ENCODE data around the gene GFRA1. TPM values are rescaled to one million over a fixed set of nuclear protein-coding genes. Genes with fewer than 3 reads are reported as not detected.
"Not testable (repeated sequence)": the region's sequence is repeated elsewhere in the genome, so short reads cannot be mapped to it uniquely, and the experiment has no call there.

The GFRA1 gene
- total and polyA plus RNA-seq, 5 donors = 2.7 to 8.3 (median 6.8) TPM

- DNase-seq (no peak), ATAC-seq (no peak)
- no peaks in the 10 kb centered on the region for H3K4me1 ChIP-seq (ENCODE audit: control insufficient read depth, insufficient read depth, low read length)
- intact Hi-C loops (cut with DNase I) = no loop called here
- no peak overlapping the region for H3K4me3 ChIP-seq (ENCODE audit: low read length)
- H3K27ac ChIP-seq (ENCODE audit: low read length) = no peak overlapping the region
- no peaks in the 10 kb centered on the region for H3K9me3 ChIP-seq (ENCODE audit: control insufficient read depth, low read length)
- H3K27me3 ChIP-seq (ENCODE audit: control insufficient read depth, insufficient read depth) = no peaks in the 10 kb centered on the region
- WGBS = 70% methylated on average over 8 of the region's 8 CpGs
Measured at GRCh38 chr10:116043861-116044260, 229.1 kb downstream of the GFRA1 start.

DNA sequence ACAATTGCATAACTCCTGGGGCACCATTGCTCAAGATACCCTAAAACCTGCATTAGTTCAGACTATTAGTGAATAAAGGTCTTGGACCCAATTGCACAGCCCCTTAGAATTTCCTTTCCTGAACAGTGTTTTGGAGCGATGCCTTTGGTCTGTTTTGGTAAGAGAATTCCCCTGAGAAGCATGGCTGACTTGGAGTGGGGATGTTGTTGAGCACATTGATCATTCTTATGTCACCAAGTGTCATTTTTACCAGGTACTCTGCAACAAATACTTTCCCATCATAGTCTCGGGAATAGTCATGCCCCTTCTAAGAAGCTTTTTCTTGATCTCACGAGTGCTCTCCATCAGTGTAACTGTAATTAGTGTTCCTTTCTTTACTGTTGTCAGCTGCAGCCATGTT is 229.7 kb downstream of the GFRA1 start:
- no peak for DNase-seq
- no peak overlapping the region for H3K27ac ChIP-seq (ENCODE audit: low read length)
- H3K9me3 ChIP-seq (ENCODE audit: control insufficient read depth, low read length) = no peaks in the 10 kb centered on the region
- no peak overlapping the region for H3K4me3 ChIP-seq (ENCODE audit: low read length)
- no peaks in the 10 kb centered on the region for H3K27me3 ChIP-seq (ENCODE audit: control insufficient read depth, insufficient read depth)
- intact Hi-C loops (cut with DNase I) = no loop called here
- no peaks in the 10 kb centered on the region for H3K4me1 ChIP-seq (ENCODE audit: control insufficient read depth, insufficient read depth, low read length)
- whole genome bisulfite sequencing = 89% methylated on average over 3 of the region's 3 CpGs
- ATAC-seq = no peak

DNA sequence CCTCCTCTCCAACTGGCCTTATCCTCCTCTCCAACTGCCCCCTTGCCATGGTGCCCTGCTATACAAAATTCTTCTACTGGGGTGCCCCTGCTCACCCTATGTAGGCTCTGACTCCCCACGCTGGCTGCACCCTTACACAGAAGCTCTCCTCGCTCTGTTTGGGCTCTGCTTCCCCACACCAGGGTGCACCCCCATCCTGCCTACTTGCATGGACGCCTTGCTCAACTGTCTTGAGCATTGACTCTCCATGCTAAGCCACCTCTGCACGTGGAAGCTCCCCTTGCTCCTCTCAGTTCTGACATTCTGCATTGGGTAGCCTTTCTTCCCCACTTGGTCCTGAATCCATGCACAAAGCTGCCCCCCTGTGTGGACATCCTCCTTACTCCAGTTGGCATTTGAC is 231.1 kb downstream of the GFRA1 start:
- ATAC-seq (no peak), DNase-seq (no peak)
- Histone ChIP-seq H3K27me3 (ENCODE audit: control insufficient read depth, insufficient read depth) (no peaks in the 10 kb centered on the region), H3K4me1 (ENCODE audit: control insufficient read depth, insufficient read depth, low read length) (no peaks in the 10 kb centered on the region), H3K27ac (ENCODE audit: low read length) (no peak overlapping the region), H3K9me3 (ENCODE audit: control insufficient read depth, low read length) (no peaks in the 10 kb centered on the region), H3K4me3 (ENCODE audit: low read length) (no peak overlapping the region)
- intact Hi-C loops (cut with DNase I) = no loop called here
- WGBS = 88% methylated on average over 4 of the region's 4 CpGs

DNA sequence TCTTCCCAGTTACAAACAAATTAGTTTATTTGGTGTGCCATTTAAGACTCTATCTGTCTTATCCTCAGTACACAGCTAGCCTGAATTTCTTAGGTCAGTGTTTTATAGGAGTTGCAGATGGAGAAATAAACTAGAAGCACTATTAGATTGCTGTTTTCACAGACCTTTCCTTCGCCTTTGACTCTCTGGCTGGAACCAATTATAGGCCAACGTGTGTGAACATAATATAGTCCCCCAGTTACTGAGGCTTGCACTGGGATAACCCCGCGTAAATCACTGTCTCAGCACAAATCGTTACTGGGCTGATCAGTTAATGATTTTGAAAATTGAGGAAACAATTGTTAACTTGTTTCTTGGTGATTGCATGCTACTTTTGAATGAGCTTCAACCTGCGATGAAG is 233.4 kb downstream of the GFRA1 start:
- no peak for ATAC-seq
- Histone ChIP-seq H3K9me3 (ENCODE audit: control insufficient read depth, low read length) (no peaks in the 10 kb centered on the region), H3K27me3 (ENCODE audit: control insufficient read depth, insufficient read depth) (no peaks in the 10 kb centered on the region), H3K4me1 (ENCODE audit: control insufficient read depth, insufficient read depth, low read length) (no peaks in the 10 kb centered on the region), H3K4me3 (ENCODE audit: low read length) (no peak overlapping the region), H3K27ac (ENCODE audit: low read length) (no peak overlapping the region)
- intact Hi-C loops (cut with DNase I) = no loop called here
- DNase-seq = no peak
- WGBS = 91% methylated on average over 6 of the region's 6 CpGs

GRCh38 chr10:116038259-116038658 is 234.7 kb downstream of the GFRA1 start:
- Histone ChIP-seq H3K4me3 (ENCODE audit: low read length) (no peak overlapping the region), H3K27ac (ENCODE audit: low read length) (no peak overlapping the region), H3K27me3 (ENCODE audit: control insufficient read depth, insufficient read depth) (no peaks in the 10 kb centered on the region), H3K4me1 (ENCODE audit: control insufficient read depth, insufficient read depth, low read length) (no peaks in the 10 kb centered on the region), H3K9me3 (ENCODE audit: control insufficient read depth, low read length) (no peaks in the 10 kb centered on the region)
- DNase-seq (peak; percentile 51 to 77 (median 60)), ATAC-seq (peak; percentile 86 to 95)
- 42% methylated on average over 3 of the region's 3 CpGs for WGBS
- intact Hi-C loops (cut with DNase I) = no loop called here

- ATAC-seq; H3K27me3 ChIP-seq (ENCODE audit: control insufficient read depth, insufficient read depth); H3K4me1 ChIP-seq (ENCODE audit: control insufficient read depth, insufficient read depth, low read length); H3K9me3 ChIP-seq (ENCODE audit: control insufficient read depth, low read length); H3K27ac ChIP-seq (ENCODE audit: low read length); DNase-seq; intact Hi-C loops (cut with DNase I); H3K4me3 ChIP-seq (ENCODE audit: low read length): not testable (repeated sequence)
Measured at GRCh38 chr10:116035406-116035805, 237.6 kb downstream of the GFRA1 start.

GRCh38 chr10:116030576-116030975 is 242.4 kb downstream of the GFRA1 start:
- H3K4me3 ChIP-seq (ENCODE audit: low read length) = no peak overlapping the region
- no peaks in the 10 kb centered on the region for H3K4me1 ChIP-seq (ENCODE audit: control insufficient read depth, insufficient read depth, low read length)
- WGBS = 63% methylated on average over 3 of the region's 3 CpGs
- ATAC-seq (no peak), DNase-seq (no peak)
- intact Hi-C loops (cut with DNase I) = no loop called here
- H3K9me3 ChIP-seq (ENCODE audit: control insufficient read depth, low read length) = no peaks in the 10 kb centered on the region
- H3K27me3 ChIP-seq (ENCODE audit: control insufficient read depth, insufficient read depth) = no peaks in the 10 kb centered on the region
- no peak overlapping the region for H3K27ac ChIP-seq (ENCODE audit: low read length)

DNA sequence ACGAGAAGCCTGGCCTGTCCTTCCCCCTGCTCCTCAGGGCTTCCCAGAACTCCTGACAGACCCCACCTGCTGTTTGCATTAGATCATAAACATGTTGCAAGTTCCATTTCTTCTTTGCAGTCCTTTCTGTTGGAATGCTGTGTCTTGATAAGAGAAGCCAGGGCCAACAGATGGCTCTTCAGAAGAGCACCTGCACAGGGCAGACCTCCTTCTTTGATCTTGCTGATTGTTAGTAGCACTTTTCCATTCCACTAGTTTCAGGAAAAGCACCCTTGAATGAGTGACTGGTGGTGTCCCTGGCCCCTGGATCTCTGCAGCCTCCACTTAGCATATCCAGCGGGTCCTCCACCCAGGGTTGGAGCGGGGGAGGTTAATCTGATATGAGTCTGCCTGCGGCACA is 243.2 kb downstream of the GFRA1 start:
- Histone ChIP-seq H3K4me1 (ENCODE audit: control insufficient read depth, insufficient read depth, low read length) (no peaks in the 10 kb centered on the region), H3K4me3 (ENCODE audit: low read length) (no peak overlapping the region), H3K27me3 (ENCODE audit: control insufficient read depth, insufficient read depth) (no peaks in the 10 kb centered on the region), H3K27ac (ENCODE audit: low read length) (no peak overlapping the region), H3K9me3 (ENCODE audit: control insufficient read depth, low read length) (no peaks in the 10 kb centered on the region)
- intact Hi-C loops (cut with DNase I) = no loop called here
- 83% methylated on average over 4 of the region's 4 CpGs for WGBS
- DNase-seq = no peak
- no peak for ATAC-seq

DNA sequence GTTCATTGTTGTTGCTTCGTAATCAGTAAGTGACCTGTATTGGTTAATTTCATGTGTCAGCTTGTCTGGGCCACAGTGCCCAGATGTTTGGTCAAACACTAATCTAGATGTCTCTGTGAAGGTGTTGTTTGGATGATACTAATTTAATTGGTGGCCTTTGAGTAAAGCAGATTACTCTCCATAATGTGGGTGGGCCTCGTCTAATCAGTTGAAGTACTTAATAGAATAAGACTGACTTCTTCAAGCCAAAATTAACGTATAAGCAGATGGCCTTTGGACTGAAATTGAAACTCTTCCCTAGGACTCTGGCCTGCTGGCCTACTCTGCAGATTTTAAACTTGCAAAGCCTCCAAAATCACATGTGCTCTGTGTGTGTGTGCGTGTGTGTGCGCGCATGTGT is 245.7 kb downstream of the GFRA1 start:
- DNase-seq (no peak), ATAC-seq (no peak)
- Histone ChIP-seq H3K4me3 (ENCODE audit: low read length) (no peak overlapping the region), H3K27ac (ENCODE audit: low read length) (no peak overlapping the region), H3K4me1 (ENCODE audit: control insufficient read depth, insufficient read depth, low read length) (no peaks in the 10 kb centered on the region), H3K27me3 (ENCODE audit: control insufficient read depth, insufficient read depth) (no peaks in the 10 kb centered on the region), H3K9me3 (ENCODE audit: control insufficient read depth, low read length) (no peaks in the 10 kb centered on the region)
- intact Hi-C loops (cut with DNase I) = no loop called here
- WGBS = 85% methylated on average over 6 of the region's 6 CpGs

DNA sequence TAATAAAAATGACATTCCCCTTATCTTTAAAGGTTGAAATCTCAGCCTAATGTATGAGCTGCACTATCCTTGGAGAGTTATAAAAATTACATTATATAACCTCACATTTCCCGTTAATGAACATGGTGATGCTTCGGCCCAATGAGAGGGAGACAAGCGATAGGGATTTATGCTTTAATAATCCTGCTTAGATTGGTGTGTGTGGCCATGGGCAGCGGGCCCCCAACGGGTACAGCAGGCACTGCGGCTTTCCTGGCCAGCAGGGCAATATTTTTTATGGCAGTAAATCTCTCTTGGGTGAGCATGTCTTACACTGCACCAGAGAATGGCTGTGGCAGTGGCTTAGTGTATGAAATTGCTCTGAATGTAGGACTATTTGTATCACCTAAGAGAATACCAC is 246.3 kb downstream of the GFRA1 start:
- WGBS = 92% methylated on average over 6 of the region's 6 CpGs
- no peaks in the 10 kb centered on the region for H3K27me3 ChIP-seq (ENCODE audit: control insufficient read depth, insufficient read depth)
- H3K4me3 ChIP-seq (ENCODE audit: low read length) = no peak overlapping the region
- no peak overlapping the region for H3K27ac ChIP-seq (ENCODE audit: low read length)
- H3K4me1 ChIP-seq (ENCODE audit: control insufficient read depth, insufficient read depth, low read length) = no peaks in the 10 kb centered on the region
- ATAC-seq (no peak), DNase-seq (no peak)
- no peaks in the 10 kb centered on the region for H3K9me3 ChIP-seq (ENCODE audit: control insufficient read depth, low read length)
- intact Hi-C loops (cut with DNase I) = no loop called here

GRCh38 chr10:116026315-116026714 is 246.7 kb downstream of the GFRA1 start:
- H3K9me3 ChIP-seq (ENCODE audit: control insufficient read depth, low read length) = no peaks in the 10 kb centered on the region
- H3K27me3 ChIP-seq (ENCODE audit: control insufficient read depth, insufficient read depth) = no peaks in the 10 kb centered on the region
- no peak for DNase-seq
- intact Hi-C loops (cut with DNase I) = no loop called here
- no peak overlapping the region for H3K27ac ChIP-seq (ENCODE audit: low read length)
- H3K4me3 ChIP-seq (ENCODE audit: low read length) = no peak overlapping the region
- ATAC-seq = peak in 1 of 2 donors; percentile 36
- no peaks in the 10 kb centered on the region for H3K4me1 ChIP-seq (ENCODE audit: control insufficient read depth, insufficient read depth, low read length)
- 94% methylated on average over 1 of the region's 1 CpG for WGBS

- no peak overlapping the region for H3K27ac ChIP-seq (ENCODE audit: low read length)
- WGBS = 90% methylated on average over 3 of the region's 3 CpGs
- intact Hi-C loops (cut with DNase I) = no loop called here
- DNase-seq (no peak), ATAC-seq (no peak)
- H3K4me1 ChIP-seq (ENCODE audit: control insufficient read depth, insufficient read depth, low read length) = no peaks in the 10 kb centered on the region
- H3K9me3 ChIP-seq (ENCODE audit: control insufficient read depth, low read length) = no peaks in the 10 kb centered on the region
- H3K27me3 ChIP-seq (ENCODE audit: control insufficient read depth, insufficient read depth) = no peaks in the 10 kb centered on the region
- H3K4me3 ChIP-seq (ENCODE audit: low read length) = no peak overlapping the region
Measured at GRCh38 chr10:116024271-116024878, 248.6 kb downstream of the GFRA1 start.
